Inferior parietal cortex (tissue), 1 donor: ENCODE measurements around the gene OR2AT4.
"Not testable (repeated sequence)": the region's sequence is repeated elsewhere in the genome, so short reads cannot be mapped to it uniquely, and the experiment has no call there.

ENCODE experiments used
- DNase-seq: peaks from one replicate; pipeline ENCODE4 v3.0.0-alpha.2; 2016; ENCODE audit errors: extremely low spot score

The OR2AT4 gene

DNA sequence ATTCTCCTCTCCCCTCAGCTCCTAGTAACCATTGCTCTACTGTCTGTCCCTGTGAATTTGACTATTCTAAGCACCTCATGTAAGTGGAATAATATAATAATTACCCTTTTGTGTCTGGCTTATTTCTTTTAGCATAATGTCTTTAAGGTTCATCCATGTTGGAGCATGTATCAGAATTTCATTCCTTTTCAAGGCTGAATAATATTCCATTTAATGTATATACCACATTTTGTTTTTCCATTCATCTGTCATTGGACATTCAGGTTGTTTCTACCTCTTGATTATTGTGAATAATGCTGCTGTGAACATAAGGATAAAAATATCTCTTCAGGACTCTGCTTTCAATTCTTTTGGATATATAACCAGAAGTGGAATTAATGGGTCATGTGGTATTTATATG is 28.1 kb downstream of the OR2AT4 start:
- DNase-seq, result no peak

DNA sequence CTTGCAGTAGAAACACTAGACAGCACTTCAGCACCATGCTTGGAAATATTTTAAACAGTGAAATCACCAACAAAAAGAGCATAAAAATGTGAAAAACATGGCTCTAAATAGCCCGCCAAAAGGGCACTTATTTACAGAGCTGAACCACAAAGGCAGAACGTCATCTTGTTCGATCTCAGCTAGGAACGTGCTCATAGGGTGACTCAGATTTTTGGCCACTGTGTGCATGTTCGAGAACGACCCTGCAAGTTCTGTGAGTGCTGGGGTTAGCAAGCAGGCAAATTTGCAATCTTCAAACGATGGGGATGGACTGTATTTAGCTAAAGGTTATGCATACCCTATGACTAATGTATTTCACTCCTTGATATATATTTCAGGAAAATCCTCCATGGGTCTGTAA is 30.6 kb downstream of the OR2AT4 start:
- DNase-seq, result no peak

DNA sequence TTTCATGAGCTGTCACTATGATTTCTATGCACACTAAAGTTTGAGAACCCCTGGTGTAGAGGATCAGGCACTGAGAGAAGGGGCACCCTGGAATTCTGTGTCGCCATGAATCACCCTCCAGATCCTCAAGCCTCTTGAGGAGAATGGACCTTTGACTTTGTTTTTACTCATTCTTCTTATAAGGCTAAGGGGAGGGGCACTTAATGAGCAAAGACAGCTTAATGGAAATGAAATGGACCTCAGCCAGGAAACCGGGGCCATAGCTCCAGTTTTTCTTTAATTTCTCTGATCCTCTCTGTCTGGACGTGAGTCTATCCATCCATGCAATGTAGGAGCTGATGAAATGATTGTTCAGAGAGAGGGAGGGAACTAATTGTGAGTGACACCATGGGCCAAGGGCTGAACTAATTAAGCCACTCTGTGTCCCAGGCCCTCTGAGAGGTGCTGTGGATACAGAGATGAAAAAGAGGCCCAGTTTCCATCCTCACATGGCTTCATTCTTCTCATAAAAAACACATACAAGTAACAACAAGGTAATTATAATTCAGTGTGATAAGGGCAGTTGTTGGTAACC is 32.8 kb downstream of the OR2AT4 start:
- DNase-seq, result no peak

DNA sequence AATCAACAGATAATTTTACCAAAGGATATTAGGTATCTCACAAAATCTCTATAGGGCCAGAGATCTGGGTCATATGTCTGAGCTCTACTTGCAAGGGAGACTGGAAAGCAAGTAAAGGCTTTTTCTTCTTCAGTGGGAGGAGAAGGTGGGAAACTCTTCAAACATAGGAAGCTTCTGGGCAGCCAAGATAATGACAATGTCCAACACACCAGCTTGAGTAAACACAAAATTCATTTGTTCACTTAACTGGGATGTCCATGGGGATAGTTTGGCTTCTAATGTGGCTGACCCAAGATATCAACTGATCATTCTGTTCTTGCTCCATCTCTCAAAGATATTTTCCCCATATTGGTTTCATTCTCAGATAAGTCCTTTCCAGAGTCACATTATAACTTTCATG is 37.4 kb downstream of the OR2AT4 start:
- no peak for DNase-seq

DNA sequence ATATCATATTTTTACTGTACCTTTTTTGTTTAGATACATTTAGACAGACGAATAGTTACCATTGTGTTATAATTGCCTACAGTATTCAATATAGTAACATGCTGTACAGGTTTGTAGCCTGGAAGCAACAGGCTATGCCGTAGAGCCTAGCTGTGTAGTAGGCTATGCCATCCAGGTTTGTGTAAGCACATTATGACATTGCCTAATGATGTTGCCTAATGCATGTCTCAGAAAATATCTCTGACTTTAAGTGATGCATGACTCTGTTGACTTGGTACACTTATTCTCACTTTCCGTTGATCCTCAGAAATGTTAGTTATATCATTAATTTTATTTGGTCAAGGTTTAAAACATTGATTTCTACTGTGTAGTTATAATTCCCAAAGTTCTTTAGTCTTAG is 39.9 kb downstream of the OR2AT4 start:
- no peak for DNase-seq

DNA sequence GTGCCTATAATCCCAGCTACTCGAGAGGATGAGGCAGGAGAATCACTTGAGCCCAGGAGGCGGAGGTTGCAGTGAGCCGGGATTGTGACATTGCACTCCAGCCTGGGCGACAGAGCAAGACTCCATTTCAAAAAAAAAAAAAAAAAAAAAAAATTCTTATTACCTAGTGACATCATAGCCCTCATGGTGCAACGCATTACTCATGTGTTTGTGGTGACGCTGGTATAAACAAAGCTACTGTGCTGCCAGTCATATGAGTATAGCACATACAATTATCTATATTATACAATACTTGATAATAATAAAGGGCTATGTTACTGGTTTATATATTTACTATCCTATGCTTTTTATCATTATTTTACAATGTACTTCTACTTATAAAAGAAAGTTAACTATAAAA is 41.2 kb downstream of the OR2AT4 start:
- DNase-seq, result no peak

DNA sequence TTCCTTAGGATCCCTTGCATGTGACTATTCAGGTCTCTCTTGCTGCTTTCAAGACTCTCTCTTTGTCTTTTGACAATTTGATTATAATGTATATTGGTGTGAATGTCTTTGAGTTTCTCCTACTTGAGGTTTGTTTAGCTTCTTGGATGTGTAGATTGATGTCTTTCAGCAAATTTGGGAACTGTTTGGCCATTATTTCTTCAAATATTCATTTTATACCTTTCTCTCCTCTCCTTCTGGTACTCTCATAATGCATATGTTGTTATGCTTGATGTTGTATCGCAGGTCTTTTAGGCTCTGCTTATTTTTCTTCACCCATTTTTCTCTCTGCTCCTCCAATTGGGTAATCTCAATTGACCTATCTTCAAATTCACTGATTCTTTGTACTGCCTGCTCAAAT is 44.2 kb downstream of the OR2AT4 start:
- no peak for DNase-seq

DNA sequence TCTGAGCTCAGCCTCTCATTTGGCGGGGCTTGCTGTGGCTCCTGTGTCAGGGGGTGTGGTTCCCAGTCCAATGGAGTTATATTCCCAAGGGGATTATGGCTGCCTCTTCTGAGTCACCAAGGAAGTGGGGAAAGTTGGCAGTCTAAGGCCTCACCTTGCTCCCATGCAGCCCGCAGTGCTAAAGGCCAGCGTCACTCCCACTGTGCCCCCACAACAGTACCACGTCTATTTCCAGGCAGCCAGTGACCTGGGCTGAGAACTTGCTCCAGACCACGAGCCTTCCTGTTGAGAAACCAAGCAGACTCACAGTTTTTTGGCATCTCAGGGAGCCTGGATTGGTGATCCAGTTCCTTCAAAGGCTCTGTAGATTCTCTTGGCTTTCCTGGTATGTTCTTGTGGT is 45.6 kb downstream of the OR2AT4 start:
- DNase-seq, result no peak

DNA sequence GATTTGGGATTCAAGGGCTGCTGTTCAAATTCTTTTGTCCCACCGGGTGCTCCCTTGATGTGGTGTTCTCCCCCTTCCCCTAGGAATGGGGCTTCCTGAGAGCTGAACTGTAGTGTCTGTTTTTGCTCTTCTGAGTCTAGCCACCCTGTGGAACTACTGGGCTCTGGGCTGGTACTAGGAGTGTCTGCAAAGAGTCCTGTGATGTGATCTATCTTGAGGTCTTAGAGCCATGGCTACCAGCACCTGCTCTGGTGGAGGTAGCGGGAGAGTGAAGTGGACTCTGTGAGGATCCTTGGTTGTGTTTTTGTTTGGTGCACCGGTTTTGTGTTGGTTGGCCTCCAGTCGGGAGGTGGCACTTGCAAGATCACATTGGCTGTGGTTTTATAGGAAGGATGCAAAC is 46.2 kb downstream of the OR2AT4 start:
- DNase-seq, result no peak

DNA sequence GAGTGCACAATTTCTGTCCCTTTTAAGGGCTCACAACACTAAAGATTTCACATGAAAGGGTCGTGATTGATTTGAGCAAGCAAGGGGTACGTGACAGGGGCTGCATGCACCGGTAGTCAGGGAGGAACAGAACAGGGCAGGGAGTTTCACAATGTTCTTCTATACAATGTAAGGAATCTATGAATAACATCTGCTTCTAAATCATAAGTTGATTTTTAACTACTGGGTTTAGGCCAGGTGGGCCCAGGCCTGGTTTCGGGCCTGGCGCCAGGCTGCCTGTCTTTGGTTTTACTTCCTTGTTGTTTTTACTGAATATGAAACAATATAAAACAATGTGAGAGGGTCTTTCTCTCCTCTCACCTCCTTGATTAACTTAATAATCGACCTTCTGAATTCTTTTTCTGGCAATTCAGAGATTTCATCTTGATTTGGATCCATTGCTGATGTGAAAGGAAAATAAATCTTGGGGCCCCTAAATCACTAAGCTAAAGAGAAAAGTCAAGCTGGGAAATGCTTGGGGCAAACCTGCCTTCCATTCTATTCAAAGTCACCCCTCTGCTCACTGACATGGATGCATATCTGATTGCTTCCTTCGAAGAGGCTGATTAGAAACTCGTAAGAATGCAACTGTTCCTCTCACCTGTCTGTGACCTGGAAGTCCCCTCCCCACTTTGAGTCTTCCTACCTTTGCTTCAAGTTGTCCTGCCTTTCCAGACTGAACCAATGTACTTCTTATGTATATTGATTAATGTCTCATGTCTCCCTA is 47.0 kb downstream of the OR2AT4 start:
- not testable (repeated sequence) for DNase-seq

DNA sequence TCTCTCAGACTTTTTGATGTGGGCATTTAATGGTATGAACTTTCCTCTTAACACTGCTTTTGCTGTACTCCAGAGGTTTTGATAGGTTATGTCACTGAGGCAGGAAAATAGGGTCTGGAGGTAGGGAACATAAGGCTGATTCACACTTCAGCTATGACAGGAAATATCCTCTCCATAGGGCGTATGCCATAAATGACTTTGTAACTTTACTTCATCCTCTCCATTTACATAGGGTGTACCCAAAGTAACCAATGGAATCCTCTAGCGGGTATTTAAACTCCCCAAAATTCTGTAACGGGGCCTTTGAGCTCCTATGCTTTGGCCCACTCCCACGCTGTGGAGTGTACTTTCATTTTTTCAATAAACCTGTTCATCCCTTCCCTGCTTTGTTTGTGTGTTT is 49.5 kb downstream of the OR2AT4 start:
- no peak for DNase-seq

DNA sequence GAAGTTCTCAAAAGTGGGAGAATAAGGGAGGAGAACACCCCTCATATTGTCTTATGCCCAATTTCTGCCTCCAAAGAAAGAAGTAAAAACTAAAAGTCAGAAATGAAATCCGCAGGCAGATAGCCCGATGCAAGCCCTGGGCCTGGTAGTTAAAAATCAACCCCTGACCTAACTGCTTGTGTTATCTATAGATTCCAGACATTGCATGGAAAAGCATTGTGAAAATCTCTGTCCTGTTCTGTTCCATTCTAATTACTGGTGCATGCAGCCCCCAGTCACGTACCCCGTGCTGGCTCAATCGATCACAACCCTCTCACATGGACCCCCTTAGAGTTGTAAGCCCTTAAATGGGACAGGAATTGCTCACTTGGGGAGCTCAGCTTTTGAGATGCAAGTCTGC is 50.0 kb downstream of the OR2AT4 start:
- not testable (repeated sequence) for DNase-seq

DNA sequence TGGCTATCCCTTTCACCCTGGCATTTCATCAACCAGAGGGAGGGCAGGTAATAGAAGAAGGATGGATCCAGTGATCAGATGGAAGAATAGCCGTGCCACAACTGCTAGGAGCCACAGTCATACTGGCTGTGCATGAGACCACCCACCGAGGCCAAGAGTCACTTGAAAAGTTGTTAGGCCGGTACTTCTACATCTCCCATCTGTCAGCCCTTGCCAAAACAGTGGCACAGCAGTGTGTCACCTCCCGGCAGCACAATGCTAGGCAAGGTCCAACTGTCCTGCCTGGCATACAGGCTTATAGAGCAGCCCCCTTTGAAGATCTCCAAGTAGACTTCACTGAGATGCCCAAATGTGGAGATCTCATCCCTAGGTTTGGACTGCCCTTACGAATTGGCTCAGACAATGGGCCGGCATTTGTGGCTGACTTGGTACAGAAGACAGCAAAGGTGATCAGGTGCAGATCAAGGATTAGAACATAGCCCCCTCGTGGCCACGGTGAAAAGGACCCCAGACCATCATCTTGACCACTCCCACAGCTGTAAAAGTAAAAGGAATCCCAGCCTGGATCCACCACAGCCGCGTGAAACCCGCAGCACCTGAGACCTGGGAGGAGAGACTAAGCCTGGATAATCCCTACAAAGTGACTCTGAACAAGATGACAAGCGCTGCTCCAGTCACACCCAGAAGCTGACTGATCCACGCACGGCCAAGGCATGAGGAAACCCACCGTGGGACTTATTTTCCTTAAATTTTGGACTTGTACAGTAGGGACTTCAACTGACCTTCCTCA is 52.1 kb downstream of the OR2AT4 start:
- DNase-seq, result not testable (repeated sequence)

DNA sequence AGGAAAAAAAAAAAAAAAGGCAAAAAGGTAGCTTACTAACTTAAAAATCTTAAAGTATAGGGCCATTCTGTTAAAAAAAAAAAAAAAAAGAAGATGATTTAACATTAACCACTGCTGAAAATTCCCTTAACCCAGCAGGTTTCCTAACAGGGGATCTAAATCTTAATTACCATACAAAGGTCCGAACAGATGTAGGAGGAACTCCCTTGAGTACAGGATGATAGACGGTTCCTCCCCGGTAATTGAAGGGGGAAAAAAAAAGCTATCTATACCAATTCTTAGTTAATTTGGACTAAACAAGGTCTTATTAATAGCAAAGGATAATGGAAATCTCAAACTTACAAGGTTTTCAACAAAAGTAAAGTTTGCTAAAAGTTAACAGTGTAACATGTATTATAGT is 54.9 kb downstream of the OR2AT4 start:
- DNase-seq, result not testable (repeated sequence)

DNA sequence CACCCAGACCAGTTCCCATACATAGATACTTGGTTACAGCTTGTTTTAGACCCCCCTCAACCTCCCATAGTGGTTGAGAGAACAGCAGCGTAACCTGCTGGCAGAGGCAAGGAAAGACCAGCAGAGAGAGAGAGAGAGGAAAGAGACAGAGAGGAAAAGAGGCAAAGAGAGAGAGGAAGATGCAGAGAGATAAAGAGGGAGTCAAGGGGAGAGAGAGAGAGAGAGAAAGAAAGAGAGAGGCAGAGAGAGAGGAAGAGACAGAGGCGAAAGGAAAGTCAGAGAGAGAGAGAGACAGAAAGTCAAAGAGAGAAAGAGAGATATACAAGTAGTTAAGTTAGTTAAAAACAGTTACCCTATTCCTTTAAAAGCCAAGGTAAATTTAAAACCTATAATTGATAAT is 55.4 kb downstream of the OR2AT4 start:
- no peak for DNase-seq

DNA sequence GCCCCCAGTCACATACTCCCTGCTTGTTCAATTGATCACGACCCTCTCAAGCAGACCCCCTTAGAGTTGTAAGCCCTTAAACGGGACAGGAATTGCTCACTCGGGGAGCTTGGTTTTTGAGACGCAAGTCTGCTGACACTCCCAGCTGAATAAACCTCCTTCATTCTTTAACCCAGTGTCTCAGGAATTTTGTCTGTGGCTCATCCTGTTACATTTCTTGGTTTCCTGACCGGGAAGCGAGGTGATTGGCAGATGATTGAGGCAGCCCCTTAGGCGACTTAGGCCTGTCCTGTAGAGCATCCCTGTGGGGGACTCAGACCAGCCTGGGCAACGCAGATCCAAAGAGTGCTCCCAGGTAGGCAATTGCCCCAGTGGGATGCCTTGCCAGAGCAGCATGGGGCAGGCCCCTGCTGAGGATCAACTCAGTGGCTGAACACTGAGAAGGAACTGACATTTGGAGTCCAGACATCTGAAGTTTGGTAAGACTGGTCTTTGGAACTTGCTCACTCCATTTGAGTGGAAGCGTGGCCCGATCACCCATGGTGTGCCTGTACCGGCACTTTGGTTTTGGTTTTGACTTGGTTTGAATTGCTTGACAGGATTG is 56.4 kb downstream of the OR2AT4 start:
- no peak for DNase-seq

DNA sequence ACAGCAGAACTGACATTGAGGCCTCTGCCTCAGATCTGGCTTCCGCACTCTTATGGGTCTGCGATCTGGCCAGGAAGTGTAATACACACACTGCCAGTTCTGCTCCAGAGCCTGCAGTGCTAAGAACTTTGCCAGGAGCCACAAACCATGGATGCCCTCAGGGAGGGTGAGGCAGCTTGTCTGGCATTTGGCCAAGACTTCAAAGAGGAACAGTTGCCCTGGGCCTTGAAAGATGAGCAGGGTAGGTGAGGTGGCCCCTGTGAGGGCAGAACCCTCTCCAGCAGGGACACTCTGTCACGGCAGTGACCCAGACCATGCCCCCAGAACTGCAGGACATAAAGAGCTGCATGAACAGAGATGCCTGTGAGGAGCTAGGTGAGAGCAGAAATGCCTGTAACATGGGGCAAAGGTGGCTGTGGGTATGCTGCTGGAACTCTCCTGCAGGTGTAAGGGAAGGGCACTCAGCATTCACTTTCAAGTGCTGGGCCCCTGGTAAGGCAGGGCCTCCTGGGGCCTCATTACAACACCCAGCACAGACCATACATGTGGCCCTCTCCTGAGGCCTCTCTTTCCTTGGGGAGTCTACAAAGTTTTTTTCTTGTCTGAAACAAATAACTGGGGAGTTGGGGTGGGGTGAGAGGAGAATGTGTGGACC is 60.6 kb downstream of the OR2AT4 start:
- DNase-seq, result no peak

DNA sequence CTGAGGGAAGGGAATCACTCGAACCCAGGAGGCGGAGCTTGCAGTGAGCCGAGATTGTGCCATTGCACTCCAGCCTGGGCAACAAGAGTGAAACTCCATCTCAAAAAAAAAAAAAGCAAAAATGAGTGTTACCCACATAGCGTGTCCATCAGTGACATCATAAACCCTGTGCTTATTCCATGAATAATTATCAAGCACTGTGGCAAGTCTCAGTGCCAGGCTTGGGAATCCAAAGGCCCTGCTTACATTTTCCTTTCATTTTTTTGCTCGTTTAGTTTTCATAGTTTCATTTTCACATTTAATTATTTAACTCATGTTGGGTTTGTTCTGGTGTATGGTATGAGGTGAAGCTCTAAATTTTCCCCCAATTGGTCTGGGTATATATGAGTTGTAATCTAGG is 61.4 kb downstream of the OR2AT4 start:
- no peak for DNase-seq

DNA sequence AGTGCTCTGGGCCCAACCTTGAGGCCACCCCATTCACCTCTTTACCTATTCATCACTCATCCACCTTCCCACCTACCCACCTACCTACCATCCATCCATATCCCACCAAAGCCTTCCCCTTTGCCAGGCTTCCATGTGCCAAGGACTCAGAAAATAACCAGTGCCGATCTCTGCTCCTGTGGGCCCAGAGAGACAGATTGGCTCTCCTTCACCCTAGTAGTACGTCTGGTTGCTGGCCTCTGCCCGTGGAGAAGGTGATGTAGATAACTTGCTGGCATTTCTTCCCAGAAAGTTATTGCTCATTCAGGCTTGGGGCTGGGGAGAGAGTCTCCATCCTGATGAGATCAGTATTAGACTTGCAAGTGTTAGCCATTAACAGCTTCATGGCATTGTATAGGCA is 62.8 kb downstream of the OR2AT4 start:
- DNase-seq, result no peak

DNA sequence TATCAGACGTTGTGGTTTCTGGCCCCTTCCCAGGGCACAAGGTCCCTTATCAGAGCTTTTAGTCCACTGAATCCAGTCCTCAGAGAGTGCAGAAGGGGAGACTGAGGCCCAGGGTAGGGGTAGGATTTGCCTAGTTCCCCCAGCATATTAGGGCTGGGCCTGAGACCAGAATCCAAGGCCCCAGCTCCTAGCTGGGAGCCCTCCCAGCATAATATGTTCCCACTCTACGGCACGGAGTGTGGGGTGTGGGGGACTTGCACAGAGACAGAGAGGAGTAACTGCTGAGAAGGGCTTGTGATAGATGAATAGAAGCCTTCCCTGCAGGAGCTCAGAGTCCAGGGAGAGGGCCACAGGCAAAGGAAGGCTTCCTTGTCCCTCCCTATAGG is 64.1 kb downstream of the OR2AT4 start:
- DNase-seq, result no peak

DNA sequence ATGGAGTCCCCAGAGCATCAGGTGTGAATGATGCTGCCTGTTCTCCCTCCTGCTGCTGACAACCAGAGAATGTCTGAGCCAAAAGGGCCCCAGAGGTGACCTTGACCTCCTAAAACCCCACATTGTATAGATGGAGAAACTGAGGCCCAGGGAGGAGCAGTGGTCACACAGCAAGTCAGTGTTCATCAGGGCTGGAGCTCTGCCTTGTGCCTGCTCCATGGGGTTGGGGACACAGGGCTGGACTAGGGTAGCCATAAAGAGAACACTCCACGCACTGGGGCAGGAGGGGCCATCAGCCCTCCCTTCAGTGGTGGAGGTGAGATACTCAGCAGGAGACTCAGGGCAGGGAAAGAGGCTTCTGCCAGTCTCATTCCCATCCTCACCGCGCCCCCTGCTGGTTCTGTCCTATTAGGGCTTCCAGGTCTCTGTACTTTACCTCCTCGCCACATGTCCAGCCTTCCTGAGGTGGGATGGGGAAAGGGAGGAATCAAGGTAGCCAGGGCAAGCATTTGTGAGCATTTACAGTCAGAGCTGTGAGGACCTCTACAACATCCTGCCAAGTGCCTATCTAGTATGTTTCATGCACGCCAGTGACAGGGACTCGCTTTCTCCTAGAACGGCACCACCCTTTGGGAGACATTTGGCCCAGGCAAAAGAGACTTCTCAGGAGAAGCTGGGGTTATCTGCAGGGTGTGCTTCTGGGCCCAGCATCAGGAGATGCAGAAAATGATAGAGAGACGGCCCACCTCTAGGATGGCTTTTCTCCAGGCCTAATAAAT is 64.7 kb downstream of the OR2AT4 start:
- peak; percentile 67 for DNase-seq
